HepG2 (cell line): ENCODE measurements around the gene RAD21L1. TPM values are rescaled to one million over a fixed set of nuclear protein-coding genes. Genes with fewer than 3 reads are reported as not detected.

ENCODE experiments used
- AHR ChIP-seq: IDR thresholded peaks from 2 replicates; pipeline ENCODE4 v1.6.1; 2018; ENCODE audit warnings: missing genetic modification reagents, missing compliant biosample characterization
- GATA4 ChIP-seq: sonication (generic); IDR thresholded peaks from 2 replicates; pipeline ENCODE4 v1.6.1; 2016; ENCODE audit warnings: antibody characterized with exemption, low read depth, borderline replicate concordance
- HOXA3 ChIP-seq: sonication (generic); formaldehyde crosslinking; IDR thresholded peaks from 2 replicates; pipeline ENCODE4 v1.5.0; 2020; ENCODE audit warnings: missing genetic modification reagents
- NAIF1 ChIP-seq: sonication (generic); formaldehyde crosslinking; IDR thresholded peaks from 2 replicates; pipeline ENCODE4 v1.5.0; 2020; ENCODE audit warnings: mild to moderate bottlenecking, missing genetic modification reagents, borderline replicate concordance
- POLR2AphosphoS2 ChIP-seq: IDR thresholded peaks from 2 replicates; pipeline ENCODE4 v1.6.1; 2011; ENCODE audit warnings: low read depth, low read length, improper control_type of control experiment
- RARA ChIP-seq: IDR thresholded peaks from 2 replicates; pipeline ENCODE4 v1.6.1; 2016; ENCODE audit warnings: missing genetic modification reagents, missing compliant biosample characterization
- RBM22 ChIP-seq: fragments of 200-400 bp; formaldehyde crosslinking; optimal IDR thresholded peaks from 2 replicates; pipeline ENCODE3; 2017; ENCODE audit warnings: mild to moderate bottlenecking, low read length, moderate library complexity
- SNAI1 ChIP-seq: sonication (generic); formaldehyde crosslinking; IDR thresholded peaks from 2 replicates; pipeline ENCODE4 v1.5.0; 2020; ENCODE audit warnings: mild to moderate bottlenecking, missing genetic modification reagents, borderline replicate concordance
- SP2 ChIP-seq: sonication (generic); formaldehyde crosslinking; IDR thresholded peaks from 2 replicates; pipeline ENCODE4 v1.5.1; 2020; ENCODE audit warnings: mild to moderate bottlenecking, missing genetic modification reagents
- TCF12 ChIP-seq, 2 experiments: fragments of 450-650 bp in 1 of 2; sonication (generic) in 1 of 2; formaldehyde crosslinking in 1 of 2; IDR thresholded peaks; 2 replicates each; pipeline versions ENCODE4 v1.6.1 to v1.8.0; 2017 to 2022; ENCODE audit warnings: antibody characterized with exemption in 1 of 2, mild to moderate bottlenecking in 1 of 2, missing genetic modification reagents in 1 of 2, moderate library complexity in 1 of 2
- U2AF2 ChIP-seq: fragments of 200-400 bp; formaldehyde crosslinking; IDR thresholded peaks from 2 replicates; pipeline ENCODE4 v1.6.1; 2017; ENCODE audit warnings: low read depth, mild to moderate bottlenecking, low read length
- ZBTB14 ChIP-seq: sonication (generic); formaldehyde crosslinking; IDR thresholded peaks from 2 replicates; pipeline ENCODE4 v1.4.0; 2020; ENCODE audit warnings: missing genetic modification reagents
- ZFYVE20 ChIP-seq: sonication (generic); formaldehyde crosslinking; IDR thresholded peaks from 2 replicates; pipeline ENCODE4 v1.8.0; 2023; ENCODE audit warnings: low read depth, mild to moderate bottlenecking, moderate library complexity, missing genetic modification reagents, borderline replicate concordance
- ZMAT5 ChIP-seq: sonication (generic); formaldehyde crosslinking; IDR thresholded peaks from 2 replicates; pipeline ENCODE4 v1.5.0; 2020; ENCODE audit warnings: mild to moderate bottlenecking, low read depth, missing genetic modification reagents, borderline replicate concordance
- ZNF253 ChIP-seq: sonication (generic); formaldehyde crosslinking; IDR thresholded peaks from 2 replicates; pipeline ENCODE4 v1.8.0; 2022; ENCODE audit warnings: mild to moderate bottlenecking, missing genetic modification reagents, borderline replicate concordance
- ZNF350 ChIP-seq: sonication (generic); formaldehyde crosslinking; IDR thresholded peaks from 2 replicates; pipeline ENCODE4 v1.4.0; 2020; ENCODE audit warnings: mild to moderate bottlenecking, low read depth, missing genetic modification reagents, borderline replicate concordance
- ZNF644 ChIP-seq: IDR thresholded peaks from 2 replicates; pipeline ENCODE4 v1.6.1; 2016; ENCODE audit warnings: low read depth
- ZNF75D ChIP-seq: sonication (generic); formaldehyde crosslinking; IDR thresholded peaks from 2 replicates; pipeline ENCODE4 v1.8.1; 2023; ENCODE audit warnings: missing genetic modification reagents, mild to moderate bottlenecking, borderline replicate concordance
- ZNF776 ChIP-seq: sonication (generic); formaldehyde crosslinking; IDR thresholded peaks from 2 replicates; pipeline ENCODE4 v1.4.0; 2020; ENCODE audit warnings: mild to moderate bottlenecking, missing genetic modification reagents
- ZSCAN20 ChIP-seq: sonication (generic); formaldehyde crosslinking; IDR thresholded peaks from 2 replicates; pipeline ENCODE4 v1.4.0; 2020; ENCODE audit warnings: missing genetic modification reagents, mild to moderate bottlenecking, borderline replicate concordance
- ZSCAN25 ChIP-seq: sonication (generic); formaldehyde crosslinking; IDR thresholded peaks from 2 replicates; pipeline ENCODE4 v1.8.0; 2022; ENCODE audit warnings: mild to moderate bottlenecking, missing genetic modification reagents
- polyA plus RNA-seq, 8 experiments: library from polyadenylated mRNA; depleted of rRNA in 3 of 8; stranded (reverse) in 7 of 8; unstranded in 1 of 8; fragments of >200 nt; fragmentation: Illumina TruSeq in 4 of 8; extraction: Trizol in 4 of 8; gene quantifications; 2 replicates each; pipeline versions ENCODE4 v1.2.1 to v1.2.3, GENCODE V29; 2011 to 2016; ENCODE audit warnings: low read depth in 4 of 8, missing spikeins in 1 of 8, mixed read lengths in 1 of 8; ENCODE audit not compliant: insufficient read depth in 1 of 8
- total RNA-seq, 5 experiments: library from RNA; depleted of rRNA; stranded (reverse); fragments of >200 nt; fragmentation: Illumina TruSeq; extraction: Trizol; gene quantifications; 2 replicates each; pipeline ENCODE4 v1.2.3, GENCODE V29; 2016; ENCODE audit warnings: low read depth in 1 of 5
- TF ChIP-seq, protein P1 (sequence below): sonication (generic); formaldehyde crosslinking; IDR thresholded peaks from 2 replicates; pipeline ENCODE4 v1.4.0; 2020; ENCODE audit warnings: missing genetic modification reagents
- TF ChIP-seq, protein P2 (sequence below): IDR thresholded peaks from 2 replicates; pipeline ENCODE4 v1.6.1; 2016; ENCODE audit warnings: mild to moderate bottlenecking, missing biosample characterization, missing genetic modification reagents
- TF ChIP-seq, protein P3 (sequence below): sonication (generic); formaldehyde crosslinking; IDR thresholded peaks from 2 replicates; pipeline ENCODE4 v1.5.1; 2020; ENCODE audit warnings: mild to moderate bottlenecking, missing genetic modification reagents

Gene RAD21L1
- total and polyA plus RNA-seq, 2 of the 13 experiments (the other 11 are each of a cell fraction or from before 2014, with no cell fraction given), result not detected

GRCh38 chr20:1184638-1185315, 41.1 kb upstream of the RAD21L1 start, which contains the start of gene TMEM74B (continued):
- TF ChIP-seq, protein P1, sequence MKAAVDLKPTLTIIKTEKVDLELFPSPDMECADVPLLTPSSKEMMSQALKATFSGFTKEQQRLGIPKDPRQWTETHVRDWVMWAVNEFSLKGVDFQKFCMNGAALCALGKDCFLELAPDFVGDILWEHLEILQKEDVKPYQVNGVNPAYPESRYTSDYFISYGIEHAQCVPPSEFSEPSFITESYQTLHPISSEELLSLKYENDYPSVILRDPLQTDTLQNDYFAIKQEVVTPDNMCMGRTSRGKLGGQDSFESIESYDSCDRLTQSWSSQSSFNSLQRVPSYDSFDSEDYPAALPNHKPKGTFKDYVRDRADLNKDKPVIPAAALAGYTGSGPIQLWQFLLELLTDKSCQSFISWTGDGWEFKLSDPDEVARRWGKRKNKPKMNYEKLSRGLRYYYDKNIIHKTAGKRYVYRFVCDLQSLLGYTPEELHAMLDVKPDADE (CRISPR knock-in tag), result peak; percentile 78; the same call in 1 of the 2 replicates
- TF ChIP-seq ZSCAN25 (CRISPR knock-in tag) (no peak), ZNF253 (CRISPR knock-in tag) (peak; percentile 21; the same call in 1 of the 2 replicates), HOXA3 (CRISPR knock-in tag) (peak; percentile 65), AHR (CRISPR knock-in tag) (no peak), ZSCAN20 (CRISPR knock-in tag) (peak; percentile 62; the same call in 1 of the 2 replicates), POLR2AphosphoS2 (no peak), ZMAT5 (CRISPR knock-in tag) (no peak), U2AF2 (no peak), GATA4 (no peak), ZNF350 (CRISPR knock-in tag) (no peak), SP2 (no peak), NAIF1 (no peak), ZNF75D (no peak), RARA (CRISPR knock-in tag) (peak; percentile 11; the same call in 1 of the 2 replicates), ZNF776 (CRISPR knock-in tag) (peak; percentile 83; the same call in 1 of the 2 replicates), ZNF644 (CRISPR knock-in tag) (no peak), RBM22 (no peak), ZBTB14 (CRISPR knock-in tag) (0 out of 2 replicates have a peak, but pooled peaks have one; percentile 17), TCF12 (IDR thresholded peaks at IDR 0.05) (no peak), TCF12 (CRISPR knock-in tag; IDR thresholded peaks at IDR 0.05) (peak; percentile 49), ZFYVE20 (no peak), SNAI1 (CRISPR knock-in tag) (no peak)
- TF ChIP-seq, protein P2, sequence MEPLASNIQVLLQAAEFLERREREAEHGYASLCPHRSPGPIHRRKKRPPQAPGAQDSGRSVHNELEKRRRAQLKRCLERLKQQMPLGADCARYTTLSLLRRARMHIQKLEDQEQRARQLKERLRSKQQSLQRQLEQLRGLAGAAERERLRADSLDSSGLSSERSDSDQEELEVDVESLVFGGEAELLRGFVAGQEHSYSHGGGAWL, result 0 out of 2 replicates have a peak, but pooled peaks have one; percentile 21
- TF ChIP-seq, protein P3, sequence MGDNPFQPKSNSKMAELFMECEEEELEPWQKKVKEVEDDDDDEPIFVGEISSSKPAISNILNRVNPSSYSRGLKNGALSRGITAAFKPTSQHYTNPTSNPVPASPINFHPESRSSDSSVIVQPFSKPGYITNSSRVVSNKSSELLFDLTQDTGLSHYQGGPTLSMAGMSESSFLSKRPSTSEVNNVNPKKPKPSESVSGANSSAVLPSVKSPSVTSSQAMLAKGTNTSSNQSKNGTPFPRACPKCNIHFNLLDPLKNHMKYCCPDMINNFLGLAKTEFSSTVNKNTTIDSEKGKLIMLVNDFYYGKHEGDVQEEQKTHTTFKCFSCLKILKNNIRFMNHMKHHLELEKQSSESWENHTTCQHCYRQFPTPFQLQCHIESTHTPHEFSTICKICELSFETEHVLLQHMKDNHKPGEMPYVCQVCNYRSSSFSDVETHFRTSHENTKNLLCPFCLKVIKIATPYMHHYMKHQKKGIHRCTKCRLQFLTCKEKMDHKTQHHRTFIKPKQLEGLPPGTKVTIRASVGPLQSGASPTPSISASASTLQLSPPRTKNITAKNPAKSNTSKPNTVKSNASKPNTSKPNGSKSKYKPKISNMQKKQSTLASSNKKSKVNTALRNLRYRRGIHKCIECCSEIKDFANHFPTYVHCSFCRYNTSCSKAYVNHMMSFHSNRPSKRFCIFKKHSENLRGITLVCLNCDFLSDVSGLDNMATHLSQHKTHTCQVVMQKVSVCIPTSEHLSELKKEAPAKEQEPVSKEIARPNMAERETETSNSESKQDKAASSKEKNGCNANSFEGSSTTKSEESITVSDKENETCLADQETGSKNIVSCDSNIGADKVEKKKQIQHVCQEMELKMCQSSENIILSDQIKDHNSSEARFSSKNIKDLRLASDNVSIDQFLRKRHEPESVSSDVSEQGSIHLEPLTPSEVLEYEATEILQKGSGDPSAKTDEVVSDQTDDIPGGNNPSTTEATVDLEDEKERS (CRISPR knock-in tag), result no peak
